Naive thymus-derived CD4-positive, alpha-beta T cell (primary cell): ENCODE results near the gene UNCX. TPM values are rescaled to one million over a fixed set of nuclear protein-coding genes. Genes with fewer than 3 reads are reported as not detected.

Source experiments
- ATAC-seq: fragments of 150-1000 bp; cut with Tn5 transposase; 2 replicates; pipeline ENCODE4 v1.10.0; 2021; ENCODE audit warnings: mild to moderate bottlenecking, moderate library complexity
- CTCF ChIA-PET: fragments of 350-600 bp; sonication (Branson Sonifier 250); formaldehyde crosslinking; loops from one replicate; lab custom pipeline; 2021; ENCODE audit warnings: antibody characterized with exemption; lab: Charles Lee
- POLR2A ChIA-PET: fragments of 350-600 bp; sonication (Branson Sonifier 250); formaldehyde crosslinking; loops from one replicate; lab custom pipeline; 2021; ENCODE audit warnings: antibody characterized with exemption, inconsistent platforms; lab: Charles Lee
- DNase-seq, 9 donors: peaks; one replicate each; pipeline versions ENCODE4 v3.0.0 to v3.0.0-alpha.2; 2020 to 2022; ENCODE audit warnings: mixed read lengths in 1 of 9
- H3K27ac ChIP-seq: one replicate; pipeline ENCODE4 v1.7.0; 2013; ENCODE audit warnings: mild to moderate bottlenecking, low read depth, low read length, moderate library complexity
- H3K27me3 ChIP-seq, 2 donors: one replicate each; pipeline ENCODE4 v1.7.0; 2013; ENCODE audit warnings: low read length in 2 of 2, mild to moderate bottlenecking in 2 of 2, moderate library complexity in 2 of 2; ENCODE audit not compliant: control insufficient read depth in 2 of 2, insufficient read depth in 2 of 2
- H3K36me3 ChIP-seq, 3 experiments: 1 replicate in 2 of 3; 2 replicates in 1 of 3; pipeline ENCODE4 v1.7.0; 2013; ENCODE audit warnings: low read length in 3 of 3, mild to moderate bottlenecking in 3 of 3, moderate library complexity in 1 of 3; ENCODE audit not compliant: insufficient read depth in 3 of 3, control insufficient read depth in 2 of 3
- H3K4me1 ChIP-seq, 2 donors: one replicate each; pipeline ENCODE4 v1.7.0; 2013; ENCODE audit warnings: low read length in 2 of 2, mild to moderate bottlenecking in 2 of 2, moderate library complexity in 1 of 2; ENCODE audit not compliant: control insufficient read depth in 2 of 2, insufficient read depth in 2 of 2
- H3K4me3 ChIP-seq: 2 replicates; pipeline ENCODE4 v1.7.0; 2013; ENCODE audit warnings: mild to moderate bottlenecking, low read length
- H3K9me3 ChIP-seq, 3 experiments: 1 replicate in 2 of 3; 2 replicates in 1 of 3; pipeline ENCODE4 v1.7.0; 2013; ENCODE audit warnings: low read length in 3 of 3; ENCODE audit not compliant: control insufficient read depth in 2 of 3
- H3K27ac Mint-ChIP-seq, 9 donors: one replicate each; pipeline ENCODE4 v1.8.0; 2020 to 2022; ENCODE audit warnings: mixed read lengths in 9 of 9, mild to moderate bottlenecking in 8 of 9, moderate library complexity in 5 of 9, inconsistent platforms in 2 of 9
- H3K27me3 Mint-ChIP-seq, 5 donors: one replicate each; pipeline ENCODE4 v1.8.0; 2021 to 2022; ENCODE audit warnings: mixed read lengths in 5 of 5, mild to moderate bottlenecking in 1 of 5
- H3K36me3 Mint-ChIP-seq, 5 donors: one replicate each; pipeline ENCODE4 v1.8.0; 2020 to 2022; ENCODE audit warnings: mixed read lengths in 5 of 5, mild to moderate bottlenecking in 3 of 5, inconsistent platforms in 1 of 5
- H3K4me1 Mint-ChIP-seq, 7 donors: one replicate each; pipeline ENCODE4 v1.8.0; 2020 to 2022; ENCODE audit warnings: mixed read lengths in 7 of 7, mild to moderate bottlenecking in 3 of 7, inconsistent platforms in 1 of 7
- H3K4me3 Mint-ChIP-seq, 10 donors: one replicate each; pipeline ENCODE4 v1.8.0; 2020 to 2022; ENCODE audit warnings: mild to moderate bottlenecking in 10 of 10, mixed read lengths in 10 of 10, moderate library complexity in 6 of 10, inconsistent platforms in 2 of 10
- H3K9me3 Mint-ChIP-seq, 11 donors: one replicate each; pipeline ENCODE4 v1.8.0; 2020 to 2022; ENCODE audit warnings: mixed read lengths in 11 of 11, mild to moderate bottlenecking in 4 of 11, inconsistent platforms in 1 of 11, moderate library complexity in 1 of 11
- intact Hi-C, 2 donors: fragments of 100-400 bp; cut with micrococcal nuclease; formaldehyde crosslinking; loops; one replicate each; pipeline ENCODE4 v1.15.1; 2023
- polyA plus RNA-seq, 2 donors: library from polyadenylated mRNA; unstranded; fragments of 300-500 nt; fragmentation: Illumina TruSeq; gene quantifications; one replicate each; pipeline ENCODE4 v1.2.3, GENCODE V29; 2021
- total RNA-seq, 6 experiments: library from RNA in 5 of 6; stranded (reverse) in 5 of 6; gene quantifications; 1 replicate in 5 of 6; 2 replicates in 1 of 6; pipeline ENCODE4 v1.2.3 and lab custom pipeline; 2021 to 2026

Gene UNCX
- total and polyA plus RNA-seq, 7 experiments from 2014 or later: not detected

DNA sequence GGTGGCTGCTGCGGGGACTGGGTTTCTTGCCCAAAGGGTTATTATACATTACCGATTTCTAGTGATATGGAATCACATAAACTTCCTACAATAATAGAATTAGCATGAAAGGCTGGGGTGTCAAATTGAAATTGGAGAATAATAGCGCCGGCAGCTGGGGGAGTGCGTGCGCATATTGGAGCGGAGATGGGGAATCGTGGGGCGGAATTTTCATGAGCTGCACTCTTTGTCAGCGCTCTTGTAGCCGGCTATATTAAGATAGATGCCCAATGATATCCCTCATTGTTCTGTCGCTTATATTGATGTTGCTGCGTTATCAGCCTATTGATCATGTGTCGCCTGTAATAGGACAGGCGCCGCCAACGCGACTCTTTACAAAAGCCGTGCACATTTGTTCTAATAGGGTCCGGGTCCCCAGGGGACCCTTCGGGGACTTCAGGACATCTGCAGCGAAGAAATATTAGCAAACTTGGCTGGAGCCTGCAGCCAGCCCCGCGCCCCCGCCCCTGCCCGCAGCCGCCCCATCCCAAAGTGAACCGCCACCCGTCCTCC lies 5.1 kb downstream of the UNCX start:
- intact Hi-C loops: loop anchor here in 1 of 2 donors (5.0 kb wide), 1 partner anchor 715 kb away; no protein-coding TSS in a partner anchor
- Mint-ChIP-seq H3K36me3 (peaks cover 0 to 3% (median 0%) of the 10 kb centered on the region in 5 donors), H3K27me3 (peaks cover 39 to 58% (median 53%) of the 10 kb centered on the region in 5 donors), H3K4me3 (peak overlapping the region in 9 of 10 donors; percentile 17 to 68 (median 63)), H3K27ac (peak overlapping the region in 3 of 9 donors; percentile 47 to 80 (median 49)), H3K9me3 (peaks cover 0 to 3% (median 0%) of the 10 kb centered on the region in 11 donors), H3K4me1 (peaks cover 12 to 36% (median 25%) of the 10 kb centered on the region in 7 donors)
- ATAC-seq: no peak
- peaks cover 8 to 20% of the 10 kb centered on the region in 2 donors for H3K27me3 ChIP-seq
- peaks cover 0 to 11% of the 10 kb centered on the region in 2 donors for H3K4me1 ChIP-seq
- no peak overlapping the region for H3K4me3 ChIP-seq
- no peaks in the 10 kb centered on the region for H3K9me3 ChIP-seq
- DNase-seq: no peak
- ChIA-PET POLR2A (no interaction called here), CTCF (no interaction called here)
- H3K27ac ChIP-seq: no peak overlapping the region
- H3K36me3 ChIP-seq: no peaks in the 10 kb centered on the region

DNA sequence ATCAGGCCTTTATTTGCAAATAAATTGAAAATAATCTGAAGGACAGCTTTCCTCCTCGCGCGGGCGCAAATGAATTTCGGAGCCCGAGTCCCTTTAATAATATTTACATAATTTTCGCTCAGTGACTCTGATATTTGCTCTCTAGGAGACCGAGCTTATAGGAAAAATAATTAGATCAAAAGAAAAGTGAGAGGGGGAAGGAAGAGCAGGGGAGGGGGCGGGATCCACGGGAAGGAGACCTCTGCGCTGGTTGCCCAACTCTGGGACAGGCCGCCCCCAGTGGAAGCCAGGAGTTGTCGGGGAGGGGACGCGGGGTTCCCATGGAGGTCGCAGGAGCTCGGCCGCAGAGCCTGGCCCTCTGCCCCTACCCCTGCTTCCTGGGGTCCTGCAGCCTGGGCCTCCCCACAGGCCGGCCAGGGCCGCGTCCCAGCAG lies 5.8 kb downstream of the UNCX start:
- peaks cover 8 to 25% of the 10 kb centered on the region in 2 donors for H3K27me3 ChIP-seq
- peaks cover 45 to 63% (median 59%) of the 10 kb centered on the region in 5 donors for H3K27me3 Mint-ChIP-seq
- POLR2A ChIA-PET: no interaction called here
- ATAC-seq (no peak), DNase-seq (no peak)
- no peak overlapping the region for H3K4me3 Mint-ChIP-seq
- peaks cover 0 to 3% (median 0%) of the 10 kb centered on the region in 5 donors for H3K36me3 Mint-ChIP-seq
- H3K9me3 ChIP-seq: no peaks in the 10 kb centered on the region
- no peak overlapping the region for H3K4me3 ChIP-seq
- H3K4me1 ChIP-seq: peaks cover 0 to 11% of the 10 kb centered on the region in 2 donors
- peak overlapping the region in 2 of 9 donors; percentile 9 to 46 for H3K27ac Mint-ChIP-seq
- no peak overlapping the region for H3K27ac ChIP-seq
- H3K36me3 ChIP-seq: no peaks in the 10 kb centered on the region
- H3K9me3 Mint-ChIP-seq: peaks cover 0 to 3% (median 0%) of the 10 kb centered on the region in 11 donors
- CTCF ChIA-PET: no interaction called here
- intact Hi-C loops: loop anchor here in 1 of 2 donors (5.0 kb wide), 1 partner anchor 716 kb away; no protein-coding TSS in a partner anchor
- H3K4me1 Mint-ChIP-seq: peaks cover 12 to 41% (median 30%) of the 10 kb centered on the region in 7 donors

DNA sequence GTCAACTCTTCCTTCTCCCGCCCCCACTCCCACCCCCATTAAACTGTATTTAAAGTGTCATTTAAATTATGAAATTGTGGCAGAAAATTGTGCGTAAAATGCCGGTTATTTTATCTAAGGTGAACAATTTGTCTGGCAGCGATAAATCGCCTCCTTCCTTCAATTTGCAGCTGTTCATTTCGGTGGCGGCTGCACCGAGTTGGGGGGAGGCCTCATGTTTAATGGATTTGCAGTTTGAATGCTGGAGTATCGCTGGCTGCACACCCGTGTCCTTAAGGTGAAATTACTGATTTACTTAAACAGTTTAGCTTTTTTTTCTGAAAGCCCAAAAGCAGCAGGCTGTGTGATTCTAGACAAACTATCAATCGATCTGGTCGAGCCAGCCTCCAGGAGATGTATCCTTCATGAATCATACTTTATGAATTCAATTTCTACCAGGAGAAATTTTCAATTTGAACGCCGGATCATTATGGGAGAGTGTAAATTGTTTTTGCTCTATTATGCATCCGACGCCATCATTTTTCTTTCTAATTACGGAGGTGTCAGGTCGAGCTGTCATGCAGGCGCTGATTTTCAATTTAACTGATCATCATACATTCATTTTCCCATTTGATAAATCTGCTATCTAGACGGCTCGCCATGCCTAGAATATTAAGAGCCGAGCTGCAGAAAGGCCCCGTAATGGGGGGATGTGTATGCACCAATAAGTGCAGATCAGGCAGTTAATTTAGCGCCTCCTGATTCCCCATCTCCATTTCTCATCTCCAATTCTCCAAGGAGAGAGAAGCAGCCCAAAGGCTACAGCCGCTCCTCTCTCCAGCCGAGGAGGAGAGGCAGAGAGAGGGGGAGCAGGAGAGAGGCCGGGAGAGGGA lies 6.5 kb downstream of the UNCX start:
- intact Hi-C loops: loop anchor here in 1 of 2 donors (5.0 kb wide), 1 partner anchor 717 kb away; no protein-coding TSS in a partner anchor
- H3K27me3 Mint-ChIP-seq: peaks cover 49 to 64% (median 63%) of the 10 kb centered on the region in 5 donors
- peaks cover 14 to 46% (median 27%) of the 10 kb centered on the region in 7 donors for H3K4me1 Mint-ChIP-seq
- ChIA-PET POLR2A (interaction anchor here (0.6 kb wide), 1 partner anchor 412 kb away, joined by 3 read pairs; no protein-coding TSS in a partner anchor), CTCF (no interaction called here)
- H3K27me3 ChIP-seq: peaks cover 7 to 32% of the 10 kb centered on the region in 2 donors
- peak overlapping the region in 4 of 10 donors; percentile 14 to 42 (median 32) for H3K4me3 Mint-ChIP-seq
- H3K4me1 ChIP-seq: peaks cover 0 to 11% of the 10 kb centered on the region in 2 donors
- no peak for DNase-seq
- no peak overlapping the region for H3K4me3 ChIP-seq
- peaks cover 0 to 3% (median 0%) of the 10 kb centered on the region in 11 donors for H3K9me3 Mint-ChIP-seq
- no peak overlapping the region for H3K27ac ChIP-seq
- H3K36me3 Mint-ChIP-seq: peaks cover 0 to 3% (median 0%) of the 10 kb centered on the region in 5 donors
- peak overlapping the region in 3 of 9 donors; percentile 21 to 77 (median 54) for H3K27ac Mint-ChIP-seq
- no peaks in the 10 kb centered on the region for H3K9me3 ChIP-seq
- ATAC-seq: no peak
- no peaks in the 10 kb centered on the region for H3K36me3 ChIP-seq

DNA sequence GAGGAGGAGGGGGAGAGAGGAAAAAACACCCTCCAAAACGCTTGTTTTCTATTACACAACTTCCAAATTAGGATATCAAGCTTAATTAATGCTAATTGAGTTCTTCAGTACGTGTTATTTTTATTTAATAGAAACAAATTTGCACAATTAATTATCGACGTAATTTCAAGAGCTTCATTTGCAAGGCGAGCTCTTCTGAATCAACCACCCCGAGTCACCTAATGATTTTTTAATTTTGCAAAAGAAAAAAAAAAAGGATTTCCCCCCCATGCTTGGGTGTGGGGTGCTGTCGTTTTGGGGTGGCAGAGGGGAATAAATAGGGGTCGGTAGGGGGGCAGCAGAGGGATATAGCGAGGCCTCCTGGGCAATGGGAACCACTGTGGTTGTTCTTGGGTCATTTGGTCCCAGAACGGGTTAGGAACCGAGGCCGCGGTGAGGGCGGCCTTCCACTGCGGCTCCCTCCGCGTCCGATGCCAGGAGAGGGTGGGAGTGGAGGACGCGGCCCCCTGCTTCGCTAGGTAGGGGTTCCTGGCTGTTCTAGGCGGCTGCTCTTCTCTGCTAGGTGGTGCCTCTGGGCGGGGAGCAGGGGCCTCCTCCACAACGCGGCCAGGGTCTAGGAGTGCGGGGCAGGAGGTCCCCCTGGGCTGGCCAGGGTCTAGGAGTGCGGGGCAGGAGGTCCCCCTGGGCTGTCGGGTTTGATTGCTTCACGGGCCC lies 7.3 kb downstream of the UNCX start:
- Mint-ChIP-seq H3K9me3 (peaks cover 0 to 3% (median 0%) of the 10 kb centered on the region in 11 donors), H3K36me3 (no peaks in the 10 kb centered on the region), H3K4me1 (peaks cover 7 to 39% (median 19%) of the 10 kb centered on the region in 7 donors), H3K27ac (peak overlapping the region in 3 of 9 donors; percentile 52 to 77 (median 54)), H3K4me3 (no peak overlapping the region), H3K27me3 (peaks cover 49 to 64% (median 63%) of the 10 kb centered on the region in 5 donors)
- POLR2A ChIA-PET: interaction anchor here (0.6 kb wide), 1 partner anchor 413 kb away, joined by 3 read pairs; no protein-coding TSS in a partner anchor
- H3K27me3 ChIP-seq: peaks cover 6 to 39% of the 10 kb centered on the region in 2 donors
- intact Hi-C loops: loop anchor here in 1 of 2 donors (5.0 kb wide), 1 partner anchor 718 kb away; no protein-coding TSS in a partner anchor
- peaks cover 0 to 7% of the 10 kb centered on the region in 2 donors for H3K4me1 ChIP-seq
- DNase-seq: no peak
- no peak overlapping the region for H3K27ac ChIP-seq
- no peaks in the 10 kb centered on the region for H3K36me3 ChIP-seq
- CTCF ChIA-PET: no interaction called here
- no peak overlapping the region for H3K4me3 ChIP-seq
- H3K9me3 ChIP-seq: peaks cover 0 to 4% (median 0%) of the 10 kb centered on the region in 3 experiments
- no peak for ATAC-seq

DNA sequence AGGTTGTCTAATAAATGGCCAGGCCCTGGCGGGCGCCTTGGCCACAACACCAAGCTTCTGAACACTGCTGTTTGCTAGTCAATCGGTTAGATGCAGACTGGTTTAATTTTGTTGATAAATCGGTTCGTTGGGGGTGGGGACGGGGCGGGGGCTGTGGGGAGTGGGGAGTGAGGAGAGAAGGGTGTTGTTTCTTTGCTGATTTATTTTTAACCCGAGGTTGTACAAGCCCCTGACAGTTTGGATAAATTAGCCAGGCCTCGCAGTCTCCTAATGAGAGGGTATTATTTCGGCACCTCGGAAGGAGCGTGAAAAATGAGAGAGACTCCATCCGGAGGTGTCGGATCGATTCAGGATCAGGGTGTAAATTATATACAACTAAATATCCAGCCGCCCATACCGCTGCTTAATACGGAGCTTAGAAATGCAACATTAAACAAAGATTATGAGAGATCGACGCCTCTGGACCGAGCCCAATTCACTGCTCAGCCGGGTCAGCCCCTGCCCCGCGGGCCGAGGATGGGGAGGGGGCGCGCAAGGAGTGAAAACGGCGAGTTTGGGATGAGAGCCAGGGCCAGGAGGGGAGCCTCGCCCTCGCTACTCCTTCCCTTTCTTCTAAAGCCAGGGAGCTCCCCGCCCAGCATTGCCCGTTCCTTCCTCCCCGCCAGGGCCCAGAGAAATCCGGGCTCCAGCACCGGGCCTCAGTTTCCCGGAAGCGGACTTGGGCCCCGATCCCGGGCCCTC lies 8.0 kb downstream of the UNCX start:
- peaks cover 55 to 69% (median 68%) of the 10 kb centered on the region in 5 donors for H3K27me3 Mint-ChIP-seq
- ChIA-PET POLR2A (no interaction called here), CTCF (no interaction called here)
- H3K27ac Mint-ChIP-seq: peak overlapping the region in 3 of 9 donors; percentile 48 to 76 (median 67)
- peaks cover 5 to 42% (median 18%) of the 10 kb centered on the region in 7 donors for H3K4me1 Mint-ChIP-seq
- peak overlapping the region in 5 of 10 donors; percentile 12 to 54 (median 37) for H3K4me3 Mint-ChIP-seq
- Histone ChIP-seq H3K27me3 (peaks cover 10 to 36% of the 10 kb centered on the region in 2 donors), H3K27ac (no peak overlapping the region), H3K36me3 (no peaks in the 10 kb centered on the region), H3K4me1 (no peaks in the 10 kb centered on the region), H3K4me3 (no peak overlapping the region), H3K9me3 (peaks cover 0 to 4% (median 0%) of the 10 kb centered on the region in 3 experiments)
- H3K9me3 Mint-ChIP-seq: peaks cover 0 to 3% (median 0%) of the 10 kb centered on the region in 11 donors
- ATAC-seq: no peak
- intact Hi-C loops: no loop called here
- no peak for DNase-seq
- H3K36me3 Mint-ChIP-seq: no peaks in the 10 kb centered on the region
